Measurements from ENCODE around the gene PTTG2. TPM values are rescaled to one million over a fixed set of nuclear protein-coding genes. Genes with fewer than 3 reads are reported as not detected.
"Not testable (repeated sequence)": the region's sequence is repeated elsewhere in the genome, so short reads cannot be mapped to it uniquely, and the experiment has no call there.

PTTG2 gene
- total RNA-seq, result 1 to 10 TPM in 1 of 4 donors, under 1 TPM in 1, not detected in 2; 0.90 to 4.1 TPM

- Histone ChIP-seq H3K9me3 (no peaks in the 10 kb centered on the region), H3K36me3 (no peaks in the 10 kb centered on the region), H3K27me3 (no peaks in the 10 kb centered on the region), H3K4me3 (no peak within 1 kb of the TSS), H3K4me1 (no peaks in the 10 kb centered on the region), H3K27ac (peak within 1 kb of the TSS in 1 of 2 donors; percentile 11)
- intact Hi-C loops (cut with DNase I; ENCODE audit: low total_unique reads), result no loop called here
- TF ChIP-seq POLR2A (IDR thresholded peaks at IDR 0.05) (no peak), CTCF (IDR thresholded peaks at IDR 0.05) (no peak)
- no peak for DNase-seq
Observed at GRCh38 chr4:37960098-37960497, at the start of gene PTTG2. TSS of gene PTTG2 (plus strand) at chr4:37960398. CDS start at chr4:37960435, 37 bp downstream.

DNA sequence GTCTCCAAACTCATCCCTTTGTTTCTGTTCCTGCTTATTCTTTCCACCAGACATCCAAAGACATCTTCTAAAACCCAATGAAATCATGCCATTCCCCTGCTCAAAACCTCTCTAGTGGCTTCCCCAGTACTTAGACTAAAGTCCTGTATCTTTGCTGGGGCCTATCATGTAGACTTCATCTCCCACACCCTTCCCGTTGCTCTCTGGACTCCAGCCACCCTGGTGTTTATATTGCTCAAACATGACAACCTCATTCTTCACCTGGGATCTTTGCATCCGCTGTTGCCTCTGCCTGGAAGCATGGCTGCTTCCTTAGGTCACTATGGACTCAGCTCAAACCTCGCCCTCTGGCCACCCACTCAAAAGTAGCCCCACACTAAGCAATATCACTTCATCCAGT is 45.7 kb upstream of the PTTG2 start:
- no peaks in the 10 kb centered on the region for H3K9me3 ChIP-seq
- no peak for DNase-seq
- H3K4me3 ChIP-seq, result no peak overlapping the region
- peaks cover 0 to 4% of the 10 kb centered on the region in 2 donors for H3K4me1 ChIP-seq
- intact Hi-C loops (cut with DNase I; ENCODE audit: low total_unique reads), result no loop called here
- TF ChIP-seq POLR2A (IDR thresholded peaks at IDR 0.05) (no peak), CTCF (IDR thresholded peaks at IDR 0.05) (no peak)
- H3K36me3 ChIP-seq, result no peaks in the 10 kb centered on the region
- no peak overlapping the region for H3K27ac ChIP-seq
- H3K27me3 ChIP-seq, result no peaks in the 10 kb centered on the region

GRCh38 chr4:37917388-37917787 is 42.8 kb upstream of the PTTG2 start:
- intact Hi-C loops (cut with DNase I; ENCODE audit: low total_unique reads), result no loop called here
- no peaks in the 10 kb centered on the region for H3K4me1 ChIP-seq
- no peak overlapping the region for H3K4me3 ChIP-seq
- H3K27ac ChIP-seq, result peak overlapping the region in 1 of 2 donors; percentile 19
- no peaks in the 10 kb centered on the region for H3K9me3 ChIP-seq
- no peaks in the 10 kb centered on the region for H3K36me3 ChIP-seq
- no peaks in the 10 kb centered on the region for H3K27me3 ChIP-seq
- TF ChIP-seq POLR2A (IDR thresholded peaks at IDR 0.05) (no peak), CTCF (IDR thresholded peaks at IDR 0.05) (no peak)
- no peak for DNase-seq

DNA sequence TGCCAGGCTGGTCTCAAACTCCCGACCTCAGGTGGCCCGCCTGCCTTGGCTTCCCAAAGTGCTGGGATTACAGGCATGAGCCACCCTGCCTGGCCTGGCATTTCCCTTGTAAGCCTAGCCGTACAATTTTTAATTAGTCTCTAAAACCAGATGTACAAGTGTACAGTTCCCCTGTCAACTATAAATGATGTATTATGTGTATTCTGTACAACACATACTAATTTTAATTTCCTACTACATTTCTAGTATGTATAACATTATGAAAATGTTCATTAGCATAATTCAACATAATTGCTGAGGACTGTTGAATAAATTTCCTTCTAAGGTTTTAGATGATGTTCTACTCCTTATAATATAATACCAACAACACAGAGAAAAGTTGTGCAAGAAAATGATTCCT is 41.5 kb upstream of the PTTG2 start:
- Histone ChIP-seq H3K9me3 (no peaks in the 10 kb centered on the region), H3K27ac (no peak overlapping the region), H3K4me3 (no peak overlapping the region), H3K4me1 (no peaks in the 10 kb centered on the region), H3K27me3 (no peaks in the 10 kb centered on the region), H3K36me3 (no peaks in the 10 kb centered on the region)
- TF ChIP-seq POLR2A (IDR thresholded peaks at IDR 0.05) (no peak), CTCF (IDR thresholded peaks at IDR 0.05) (no peak)
- DNase-seq, result no peak
- intact Hi-C loops (cut with DNase I; ENCODE audit: low total_unique reads), result no loop called here

GRCh38 chr4:37922328-37922727 is 37.9 kb upstream of the PTTG2 start:
- H3K4me1 ChIP-seq, result no peaks in the 10 kb centered on the region
- no peak overlapping the region for H3K4me3 ChIP-seq
- TF ChIP-seq CTCF (IDR thresholded peaks at IDR 0.05) (no peak), POLR2A (IDR thresholded peaks at IDR 0.05) (no peak)
- intact Hi-C loops (cut with DNase I; ENCODE audit: low total_unique reads), result no loop called here
- H3K27ac ChIP-seq, result no peak overlapping the region
- no peaks in the 10 kb centered on the region for H3K9me3 ChIP-seq
- H3K27me3 ChIP-seq, result no peaks in the 10 kb centered on the region
- H3K36me3 ChIP-seq, result no peaks in the 10 kb centered on the region
- DNase-seq, result no peak

GRCh38 chr4:37923089-37923488 is 37.1 kb upstream of the PTTG2 start:
- DNase-seq; H3K9me3 ChIP-seq; H3K36me3 ChIP-seq; H3K4me1 ChIP-seq; H3K27me3 ChIP-seq; intact Hi-C loops (cut with DNase I; ENCODE audit: low total_unique reads); H3K4me3 ChIP-seq; H3K27ac ChIP-seq: not testable (repeated sequence)

Data from uterus (tissue), 4 donors.